Psoas muscle (tissue), 8 donors: ENCODE results near the gene FGFBP3. TPM values are rescaled to one million over a fixed set of nuclear protein-coding genes. Genes with fewer than 3 reads are reported as not detected.

Experiments
- ATAC-seq, 4 donors: fragments of 200-7000 bp; cut with Tn5 transposase; one replicate each; pipeline ENCODE4 v1.9.1; 2020; ENCODE audit warnings: moderate library complexity in 3 of 4, mild to moderate bottlenecking in 2 of 4
- DNase-seq, 2 donors: peaks; one replicate each; pipeline ENCODE4 v3.0.0-alpha.2; 2020
- H3K27ac ChIP-seq: fragments of 200-600 bp; one replicate; pipeline ENCODE4 v1.8.0; 2022
- H3K27me3 ChIP-seq, 3 donors: fragments of 200-600 bp in 1 of 3; one replicate each; pipeline versions ENCODE4 v1.6.1 to v1.8.0; 2013 to 2022; ENCODE audit warnings: low read length in 2 of 3, mild to moderate bottlenecking in 2 of 3, moderate library complexity in 1 of 3; ENCODE audit not compliant: insufficient read depth in 3 of 3
- H3K36me3 ChIP-seq, 2 donors: fragments of 200-600 bp in 1 of 2; one replicate each; pipeline versions ENCODE4 v1.6.1 to v1.8.0; 2013 to 2022; ENCODE audit warnings: low read depth in 1 of 2, mild to moderate bottlenecking in 1 of 2, moderate library complexity in 1 of 2; ENCODE audit not compliant: insufficient read depth in 1 of 2
- H3K4me1 ChIP-seq: fragments of 200-600 bp; one replicate; pipeline ENCODE4 v1.8.0; 2022
- H3K4me3 ChIP-seq: fragments of 200-600 bp; one replicate; pipeline ENCODE4 v1.8.0; 2022; ENCODE audit warnings: mild to moderate bottlenecking
- H3K9me3 ChIP-seq: fragments of 200-600 bp; one replicate; pipeline ENCODE4 v1.8.0; 2022
- CTCF ChIP-seq: fragments of 200-600 bp; IDR thresholded peaks from one replicate; pipeline ENCODE4 v1.8.0; 2022; ENCODE audit warnings: antibody characterized with exemption
- WGBS, 3 donors: extraction: QIAGEN DNeasy Blood & Tissue Kit; methylation state at CpG; one replicate each; pipeline versions ENCODE4 v1.1.6 to v1.1.7; 2013; 5-methylcytosine and 5-hydroxymethylcytosine counted together
- intact Hi-C, 2 donors: fragments of 100-400 bp; cut with DNase I; formaldehyde crosslinking; loops; one replicate each; pipeline versions ENCODE4 v1.11.0 to v1.14.2; 2022
- polyA plus RNA-seq, 3 donors: library from polyadenylated mRNA; stranded (reverse); fragments of 200-250 nt; gene quantifications; one replicate each; pipeline ENCODE4 v1.2.3, GENCODE V29; 2013
- total RNA-seq, 4 donors: library from RNA; stranded (reverse); fragmentation: NEBNext Ultra II Directional in 2 of 4; extraction: Animal tissue kit (Norgen Biotek cat#: 25700) in 2 of 4; gene quantifications; one replicate each; pipeline versions ENCODE4 v1.2.1 to v1.2.4, GENCODE V29; 2021 to 2023
- donor health status: healthy with polysubstance abuse.
- donor health status: DM: no; HTN: no; CAD: no; lungs with moderate emphysema.
- donor health status: Bipolar disorder and iron deficiency.
- donor health status: healthy.
- donor health status: DM: yes; HTN: yes; CAD: no.
- donor health status: DM: no; HTN: no; CAD: no.
- donor health status: DM: no; HTN: no; CAD: no.
- donor health status: DM: yes; HTN: yes; CAD: no.

The FGFBP3 gene
- total and polyA plus RNA-seq, 7 donors = 0.41 to 2.2 (median 0.56) TPM

GRCh38 chr10:91944880-91945630 lies 35.8 kb upstream of the FGFBP3 start:
- WGBS, 3 donors = 92 to 94% (median 94%) methylated on average over 5 of the region's 5 CpGs
- Histone ChIP-seq H3K27ac (no peak overlapping the region), H3K27me3 (no peaks in the 10 kb centered on the region), H3K36me3 (peaks cover 4 to 51% of the 10 kb centered on the region in 2 donors), H3K4me3 (no peak overlapping the region), H3K4me1 (no peaks in the 10 kb centered on the region), H3K9me3 (no peaks in the 10 kb centered on the region)
- intact Hi-C loops = no loop called here
- no peak for TF ChIP-seq CTCF
- no peak for DNase-seq
- ATAC-seq = no peak

GRCh38 chr10:91941426-91941825 lies 32.1 kb upstream of the FGFBP3 start:
- Histone ChIP-seq H3K4me1 (no peaks in the 10 kb centered on the region), H3K27ac (no peak overlapping the region), H3K36me3 (peaks cover 8 to 61% of the 10 kb centered on the region in 2 donors), H3K4me3 (no peak overlapping the region), H3K9me3 (no peaks in the 10 kb centered on the region), H3K27me3 (no peaks in the 10 kb centered on the region)
- ATAC-seq (no peak), DNase-seq (no peak)
- WGBS, 3 donors = 88 to 92% (median 90%) methylated on average over 1 of the region's 1 CpG
- no peak for TF ChIP-seq CTCF
- intact Hi-C loops = no loop called here

GRCh38 chr10:91939653-91940052 lies 30.4 kb upstream of the FGFBP3 start:
- TF ChIP-seq CTCF = no peak
- Histone ChIP-seq H3K4me3 (no peak overlapping the region), H3K27me3 (no peaks in the 10 kb centered on the region), H3K36me3 (peaks cover 10 to 61% of the 10 kb centered on the region in 2 donors), H3K4me1 (no peaks in the 10 kb centered on the region), H3K27ac (no peak overlapping the region), H3K9me3 (no peaks in the 10 kb centered on the region)
- no peak for DNase-seq
- intact Hi-C loops = no loop called here
- 95 to 99% (median 97%) methylated on average over 4 of the region's 4 CpGs for WGBS, 3 donors
- ATAC-seq = no peak

DNA sequence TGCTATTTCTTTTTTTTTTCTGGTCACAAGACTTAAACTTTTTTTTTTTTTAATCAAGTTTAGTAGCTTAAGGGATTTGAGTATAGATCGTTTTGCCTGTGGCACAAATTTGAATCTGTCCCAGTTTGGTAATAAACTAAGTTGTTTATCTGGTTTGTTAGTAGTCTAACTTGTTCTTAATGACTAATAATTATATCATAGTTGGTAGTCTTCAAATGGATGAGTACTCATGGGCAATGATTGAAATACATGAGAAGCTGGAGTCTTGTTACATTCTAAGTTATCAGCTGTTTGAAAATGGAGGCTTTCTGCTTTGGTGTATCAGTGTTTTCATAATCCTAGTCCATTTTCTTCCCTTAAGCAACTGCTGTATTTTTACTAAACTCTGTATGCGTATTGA lies 26.6 kb upstream of the FGFBP3 start:
- Histone ChIP-seq H3K36me3 (peaks cover 8 to 48% of the 10 kb centered on the region in 2 donors), H3K4me3 (no peak overlapping the region), H3K27me3 (no peaks in the 10 kb centered on the region), H3K9me3 (no peaks in the 10 kb centered on the region), H3K4me1 (peaks cover 3% of the 10 kb centered on the region), H3K27ac (no peak overlapping the region)
- 93 to 95% (median 93%) methylated on average over 2 of the region's 2 CpGs for WGBS, 3 donors
- no peak for ATAC-seq
- no peak for TF ChIP-seq CTCF
- no peak for DNase-seq
- intact Hi-C loops = no loop called here

DNA sequence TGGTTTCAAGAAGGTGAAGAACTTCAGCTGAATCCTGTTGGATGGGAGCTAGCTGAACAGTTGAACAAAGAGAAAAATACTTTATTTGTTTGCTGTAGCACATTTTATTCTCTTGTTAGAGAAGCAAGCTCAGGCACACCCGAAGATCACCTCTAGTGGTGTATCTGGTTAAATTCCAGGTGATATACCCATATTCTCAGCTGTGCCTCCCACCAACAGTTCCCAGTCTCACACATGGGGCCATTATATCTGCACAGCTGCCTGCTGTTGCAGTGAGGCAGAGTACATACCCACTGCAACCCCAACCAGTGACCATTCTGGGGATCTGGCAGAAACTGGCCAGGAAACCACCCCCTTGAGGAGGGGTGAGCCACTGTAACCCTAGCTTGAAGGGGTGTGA lies 23.5 kb upstream of the FGFBP3 start:
- H3K27ac ChIP-seq = no peak overlapping the region
- no peaks in the 10 kb centered on the region for H3K27me3 ChIP-seq
- TF ChIP-seq CTCF = no peak
- WGBS, 3 donors = 85 to 96% (median 96%) methylated on average over 1 of the region's 1 CpG
- no peaks in the 10 kb centered on the region for H3K9me3 ChIP-seq
- peaks cover 24% of the 10 kb centered on the region for H3K4me1 ChIP-seq
- intact Hi-C loops = no loop called here
- DNase-seq (no peak), ATAC-seq (no peak)
- H3K4me3 ChIP-seq = no peak overlapping the region
- peaks cover 8 to 46% of the 10 kb centered on the region in 2 donors for H3K36me3 ChIP-seq
